Fibroblast of skin of right biceps (primary cell): Measurements from ENCODE around the gene GP2.
A peak's percentile ranks its signal among the peaks of the same experiment; 100 is the strongest.

ENCODE experiments used
- DNase-seq: peaks from one replicate; pipeline ENCODE4 v3.0.0-alpha.2; 2013

Gene GP2

GRCh38 chr16:20303012-20303411, 24.3 kb downstream of the GP2 start:
- DNase-seq = no peak

- DNase-seq = no peak
These were observed 24.9 kb downstream of the GP2 start for GRCh38 chr16:20302389-20302788.

GRCh38 chr16:20301840-20302239, 25.5 kb downstream of the GP2 start:
- DNase-seq = no peak

- peak; percentile 39 for DNase-seq
These were observed 26.8 kb downstream of the GP2 start for GRCh38 chr16:20300312-20301097.

GRCh38 chr16:20298452-20298851, 28.9 kb downstream of the GP2 start:
- DNase-seq = no peak

GRCh38 chr16:20291208-20292206, 35.8 kb downstream of the GP2 start:
- DNase-seq = no peak

- DNase-seq = no peak
These were observed 37.7 kb downstream of the GP2 start for GRCh38 chr16:20289571-20289970.

GRCh38 chr16:20285993-20286499, 41.3 kb downstream of the GP2 start:
- no peak for DNase-seq

- no peak for DNase-seq
These were observed 47.1 kb downstream of the GP2 start for GRCh38 chr16:20280259-20280658.

- DNase-seq = no peak
These were observed 55.4 kb downstream of the GP2 start for GRCh38 chr16:20271893-20272292.

- DNase-seq = no peak
These were observed 58.9 kb downstream of the GP2 start for GRCh38 chr16:20268409-20268808.

- DNase-seq = no peak
These were observed 62.3 kb downstream of the GP2 start for GRCh38 chr16:20265019-20265418.

- no peak for DNase-seq
These were observed 64.0 kb downstream of the GP2 start for GRCh38 chr16:20263138-20263855.

- DNase-seq = no peak
These were observed 65.1 kb downstream of the GP2 start for GRCh38 chr16:20262248-20262647.

- DNase-seq = no peak
These were observed 66.9 kb downstream of the GP2 start for GRCh38 chr16:20260215-20261009.
